GM23338 (cell line): Measurements from ENCODE around the gene TMEM200C. TPM values are rescaled to one million over a fixed set of nuclear protein-coding genes. Genes with fewer than 3 reads are reported as not detected.

Source experiments
- ATAC-seq: fragments of 200-7000 bp; cut with Tn5 transposase; 3 replicates; pipeline ENCODE4 v1.9.1; 2020
- DNase-seq: peaks from one replicate; pipeline ENCODE4 v3.0.0-alpha.2; 2015; ENCODE audit warnings: low spot score
- H2AFZ ChIP-seq: fragments of 200-600 bp; sonication (generic); 2 replicates; pipeline ENCODE4 v1.8.0; 2016; ENCODE audit warnings: antibody characterized with exemption, mild to moderate bottlenecking, moderate library complexity
- H3F3A ChIP-seq: fragments of 200-600 bp; sonication (generic); replicated peaks from 2 replicates; pipeline ENCODE4 v1.8.0; 2017; ENCODE audit warnings: antibody characterized with exemption, mixed run types, low read depth
- H3K27ac ChIP-seq: fragments of 200-600 bp; sonication (generic); 2 replicates; pipeline ENCODE4 v1.6.1; 2016; ENCODE audit warnings: low read depth
- H3K27me3 ChIP-seq: fragments of 200-600 bp; sonication (generic); 2 replicates; pipeline ENCODE4 v1.8.0; 2016; ENCODE audit warnings: mild to moderate bottlenecking, mixed run types, moderate library complexity; ENCODE audit not compliant: insufficient read depth
- H3K36me3 ChIP-seq: fragments of 200-600 bp; sonication (generic); 2 replicates; pipeline ENCODE4 v1.8.0; 2016; ENCODE audit warnings: mild to moderate bottlenecking; ENCODE audit not compliant: insufficient read depth
- H3K4me1 ChIP-seq: fragments of 200-600 bp; sonication (generic); 2 replicates; pipeline ENCODE4 v1.8.0; 2016; ENCODE audit warnings: mild to moderate bottlenecking, moderate library complexity; ENCODE audit not compliant: insufficient read depth
- H3K4me2 ChIP-seq: fragments of 200-600 bp; sonication (generic); 2 replicates; pipeline ENCODE4 v1.7.1; 2017; ENCODE audit warnings: mixed run types
- H3K4me3 ChIP-seq: fragments of 200-600 bp; sonication (generic); 2 replicates; pipeline ENCODE4 v1.6.1; 2016; ENCODE audit warnings: mixed run types
- H3K79me2 ChIP-seq: fragments of 200-600 bp; sonication (generic); replicated peaks from 2 replicates; pipeline ENCODE4 v1.8.0; 2017; ENCODE audit warnings: mild to moderate bottlenecking; ENCODE audit not compliant: insufficient read depth
- H3K9me2 ChIP-seq: fragments of 200-600 bp; sonication (generic); 2 replicates; pipeline ENCODE4 v1.8.0; 2017; ENCODE audit not compliant: insufficient read depth
- H4K20me1 ChIP-seq: fragments of 200-600 bp; sonication (generic); replicated peaks from 2 replicates; pipeline ENCODE4 v1.8.0; 2017; ENCODE audit warnings: mild to moderate bottlenecking; ENCODE audit not compliant: insufficient read depth
- H3K27ac Mint-ChIP-seq: 2 replicates; pipeline ENCODE4 v1.8.0; 2020; ENCODE audit warnings: inconsistent platforms, mild to moderate bottlenecking, moderate library complexity, mixed read lengths
- H3K27me3 Mint-ChIP-seq: 3 replicates; pipeline ENCODE4 v1.8.0; 2022; ENCODE audit warnings: low read depth, mild to moderate bottlenecking, moderate library complexity, mixed read lengths, inconsistent platforms; ENCODE audit not compliant: insufficient read depth, poor library complexity
- H3K36me3 Mint-ChIP-seq: 3 replicates; pipeline ENCODE4 v1.8.0; 2021; ENCODE audit warnings: low read depth, mild to moderate bottlenecking, inconsistent platforms, moderate library complexity, mixed read lengths
- H3K4me1 Mint-ChIP-seq: 3 replicates; pipeline ENCODE4 v1.8.0; 2020; ENCODE audit warnings: mild to moderate bottlenecking, inconsistent platforms, mixed read lengths
- H3K4me3 Mint-ChIP-seq: 3 replicates; pipeline ENCODE4 v1.8.0; 2021; ENCODE audit warnings: moderate library complexity, mild to moderate bottlenecking, inconsistent platforms, mixed read lengths
- H3K9me3 Mint-ChIP-seq: 3 replicates; pipeline ENCODE4 v1.8.0; 2020; ENCODE audit warnings: moderate library complexity, mild to moderate bottlenecking, inconsistent platforms, mixed read lengths
- CREB1 ChIP-seq: fragments of 250-450 bp; sonication (Bioruptor Pico); IDR thresholded peaks from 2 replicates; pipeline ENCODE4 v1.5.0; 2020; ENCODE audit warnings: low read depth, mild to moderate bottlenecking, moderate library complexity
- CTCF ChIP-seq, 2 experiments: fragments of 200-600 bp in 1 of 2; sonication (generic) in 1 of 2; conservative IDR thresholded peaks; 2 replicates each; pipeline versions ENCODE4 v1.5.1 to v1.6.1; 2016 to 2017; ENCODE audit warnings: antibody characterized with exemption in 2 of 2, low read depth in 2 of 2, mild to moderate bottlenecking in 2 of 2, moderate library complexity in 1 of 2
- ETS1 ChIP-seq: IDR thresholded peaks from 2 replicates; pipeline ENCODE4 v1.6.1; 2016; ENCODE audit warnings: antibody characterized with exemption
- EZH2 ChIP-seq: fragments of 200-600 bp; sonication (generic); IDR thresholded peaks from one replicate; pipeline ENCODE4 v1.8.0; 2017; ENCODE audit warnings: antibody characterized with exemption, mild to moderate bottlenecking, low read depth; ENCODE audit not compliant: unreplicated experiment
- JUNB ChIP-seq: IDR thresholded peaks from one replicate; pipeline ENCODE4 v1.6.1; 2016; ENCODE audit warnings: antibody characterized with exemption; ENCODE audit not compliant: unreplicated experiment
- NANOG ChIP-seq: IDR thresholded peaks from 2 replicates; pipeline ENCODE4 v1.6.1; 2016; ENCODE audit warnings: antibody characterized with exemption, borderline replicate concordance
- POLR2AphosphoS5 ChIP-seq: IDR thresholded peaks from 2 replicates; pipeline ENCODE4 v1.6.1; 2016; ENCODE audit warnings: antibody characterized with exemption, low read depth
- STAT1 ChIP-seq: IDR thresholded peaks from one replicate; pipeline ENCODE4 v1.6.1; 2016; ENCODE audit warnings: antibody characterized with exemption; ENCODE audit not compliant: unreplicated experiment
- ZNF114 ChIP-seq: fragments of 250-450 bp; sonication (Bioruptor Pico); IDR thresholded peaks from 2 replicates; pipeline ENCODE4 v1.5.0; 2020; ENCODE audit warnings: mild to moderate bottlenecking, moderate library complexity
- ZNF331 ChIP-seq: fragments of 250-450 bp; sonication (Bioruptor Pico); IDR thresholded peaks from 2 replicates; pipeline ENCODE4 v1.5.0; 2020; ENCODE audit warnings: low read depth, mild to moderate bottlenecking, moderate library complexity
- polyA plus RNA-seq: library from polyadenylated mRNA; unstranded; fragments of >200 nt; fragmentation: Nextera tagmentation; extraction: Ambion mirVana; gene quantifications from 2 replicates; pipeline ENCODE4 v1.2.1, GENCODE V29; 2016
- total RNA-seq: library from RNA; depleted of rRNA; stranded (reverse); fragments of >200 nt; shearing (Covaris generic); gene quantifications from 2 replicates; pipeline ENCODE4 v1.2.3, GENCODE V29; 2014

The TMEM200C gene
- total and polyA plus RNA-seq, 2 experiments from 2014 or later: 0.53 to 6.1 TPM

- TF ChIP-seq CTCF (conservative IDR thresholded peaks at IDR 0.05; ENCODE audit: low read depth in 2 of 2) (no peak), ZNF114 (CRISPR knock-in tag) (no peak), ZNF331 (CRISPR knock-in tag) (no peak)
Observed at GRCh38 chr18:5909125-5909524, 13.8 kb upstream of the TMEM200C start (continued).

GRCh38 chr18:5903386-5903785 lies 8.1 kb upstream of the TMEM200C start:
- no peak for TF ChIP-seq NANOG
- TF ChIP-seq ETS1: no peak
- no peak for TF ChIP-seq CREB1 (CRISPR knock-in tag)
- TF ChIP-seq STAT1: no peak
- TF ChIP-seq ZNF331 (CRISPR knock-in tag): no peak
- TF ChIP-seq CTCF (conservative IDR thresholded peaks at IDR 0.05; ENCODE audit: low read depth in 2 of 2): no peak
- TF ChIP-seq EZH2: no peak
- TF ChIP-seq POLR2AphosphoS5: no peak
- H3K79me2 ChIP-seq: no peaks in the 10 kb centered on the region
- no peaks in the 10 kb centered on the region for H3K36me3 ChIP-seq
- no peaks in the 10 kb centered on the region for H4K20me1 ChIP-seq
- no peaks in the 10 kb centered on the region for H3K9me3 Mint-ChIP-seq
- no peaks in the 10 kb centered on the region for H3K36me3 Mint-ChIP-seq
- no peak overlapping the region for H3K4me3 Mint-ChIP-seq
- DNase-seq (no peak), ATAC-seq (no peak)
- H3F3A ChIP-seq: no peaks in the 10 kb centered on the region
- no peaks in the 10 kb centered on the region for H3K27me3 ChIP-seq
- H3K4me1 Mint-ChIP-seq: peaks cover 12% of the 10 kb centered on the region; the same call in 2 of the 3 replicates
- no peaks in the 10 kb centered on the region for H3K4me1 ChIP-seq
- no peaks in the 10 kb centered on the region for H3K27me3 Mint-ChIP-seq
- H3K27ac Mint-ChIP-seq: no peak overlapping the region
- H2AFZ ChIP-seq: no peak overlapping the region
- no peak overlapping the region for H3K4me2 ChIP-seq
- H3K9me2 ChIP-seq: no peaks in the 10 kb centered on the region
- H3K4me3 ChIP-seq: no peak overlapping the region
- H3K27ac ChIP-seq: no peak overlapping the region

- Histone ChIP-seq H2AFZ (no peak overlapping the region), H4K20me1 (no peaks in the 10 kb centered on the region), H3K4me1 (peaks cover 13% of the 10 kb centered on the region), H3K27me3 (peaks cover 11% of the 10 kb centered on the region), H3K4me3 (no peak overlapping the region), H3K79me2 (no peaks in the 10 kb centered on the region), H3K36me3 (no peaks in the 10 kb centered on the region), H3K9me2 (no peaks in the 10 kb centered on the region), H3K27ac (no peak overlapping the region), H3K4me2 (no peak overlapping the region), H3F3A (no peaks in the 10 kb centered on the region)
- Mint-ChIP-seq H3K27ac (no peak overlapping the region), H3K4me3 (no peak overlapping the region), H3K9me3 (no peaks in the 10 kb centered on the region), H3K27me3 (peaks cover 6% of the 10 kb centered on the region), H3K4me1 (peaks cover 27% of the 10 kb centered on the region), H3K36me3 (no peaks in the 10 kb centered on the region)
- DNase-seq (no peak), ATAC-seq (no peak)
- no peak for TF ChIP-seq JUNB
Observed at GRCh38 chr18:5900262-5900661, 4.9 kb upstream of the TMEM200C start.
